Uterus (tissue), 4 donors: Measurements from ENCODE around the gene AK5. TPM values are rescaled to one million over a fixed set of nuclear protein-coding genes. Genes with fewer than 3 reads are reported as not detected.

Source experiments
- DNase-seq, 2 donors: peaks; one replicate each; pipeline ENCODE4 v3.0.0-alpha.2; 2019 to 2020
- H3K27ac ChIP-seq, 2 donors: fragments of 200-600 bp; sonication (generic); 1 replicate in 1 of 2; 2 replicates in 1 of 2; pipeline ENCODE4 v1.5.1; 2016 to 2018
- H3K27me3 ChIP-seq, 2 donors: fragments of 200-600 bp; sonication (generic); one replicate each; pipeline ENCODE4 v1.5.1; 2018 to 2019; ENCODE audit warnings: control low read depth in 1 of 2
- H3K36me3 ChIP-seq, 2 donors: fragments of 200-600 bp; sonication (generic); one replicate each; pipeline ENCODE4 v1.5.1; 2019; ENCODE audit warnings: control low read depth in 1 of 2
- H3K4me1 ChIP-seq, 2 donors: fragments of 200-600 bp; sonication (generic); one replicate each; pipeline ENCODE4 v1.5.1; 2018 to 2019; ENCODE audit warnings: control low read depth in 1 of 2
- H3K4me3 ChIP-seq, 2 donors: fragments of 200-600 bp; sonication (generic); 1 replicate in 1 of 2; 2 replicates in 1 of 2; pipeline ENCODE4 v1.5.1; 2018 to 2019; ENCODE audit warnings: mild to moderate bottlenecking in 1 of 2
- H3K9me3 ChIP-seq, 2 donors: fragments of 200-600 bp; sonication (generic); one replicate each; pipeline ENCODE4 v1.5.1; 2019; ENCODE audit warnings: control low read depth in 1 of 2
- POLR2A ChIP-seq, 2 donors: fragments of 450-650 bp; IDR thresholded peaks; one replicate each; pipeline ENCODE4 v1.6.1; 2016; ENCODE audit warnings: antibody characterized with exemption in 2 of 2, mild to moderate bottlenecking in 1 of 2, moderate library complexity in 1 of 2
- intact Hi-C: fragments of 100-400 bp; cut with DNase I; formaldehyde crosslinking; loops from one replicate; pipeline ENCODE4 v1.15.1; 2023; ENCODE audit warnings: low total_unique reads
- total RNA-seq, 4 donors: library from RNA; depleted of rRNA in 3 of 4; stranded (reverse); fragments of >200 nt in 3 of 4; gene quantifications; one replicate each; pipeline versions ENCODE4 v1.1.0 to v1.2.4, GENCODE V29; 2014 to 2023
- TF ChIP-seq, protein P1 (sequence below), 4 experiments: fragments of 200-600 bp in 2 of 4; fragments of 450-650 bp in 2 of 4; sonication (generic) in 2 of 4; IDR thresholded peaks; one replicate each; pipeline ENCODE4 v1.5.1; 2016 to 2019; ENCODE audit warnings: antibody characterized with exemption in 4 of 4, mild to moderate bottlenecking in 2 of 4, moderate library complexity in 1 of 4
- donor health status: DM: yes; HTN: yes; CAD: no.

AK5 gene
- total RNA-seq, 4 donors from 2014 or later: 0.88 to 4.6 TPM; not detected in 2

DNA sequence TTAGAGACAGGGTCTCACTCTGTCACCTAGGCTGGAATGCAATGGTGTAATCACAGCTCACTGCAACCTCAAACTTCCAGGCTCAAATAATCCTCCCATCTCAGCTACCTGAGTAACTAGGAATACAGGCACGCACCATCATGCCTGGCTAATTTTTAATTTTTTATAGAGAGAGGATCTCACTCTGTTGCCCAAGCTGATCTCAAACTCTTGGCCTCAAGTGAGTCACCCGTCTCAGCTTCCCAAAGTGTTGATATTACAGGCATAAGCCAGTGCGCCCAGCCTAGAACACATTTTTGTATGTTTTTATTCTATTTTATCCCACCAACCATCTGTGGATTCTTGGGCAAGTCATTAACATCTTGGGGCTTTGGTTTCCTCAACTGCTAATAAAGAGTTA lies 100.5 kb downstream of the AK5 start:
- H3K27ac ChIP-seq: no peak overlapping the region

DNA sequence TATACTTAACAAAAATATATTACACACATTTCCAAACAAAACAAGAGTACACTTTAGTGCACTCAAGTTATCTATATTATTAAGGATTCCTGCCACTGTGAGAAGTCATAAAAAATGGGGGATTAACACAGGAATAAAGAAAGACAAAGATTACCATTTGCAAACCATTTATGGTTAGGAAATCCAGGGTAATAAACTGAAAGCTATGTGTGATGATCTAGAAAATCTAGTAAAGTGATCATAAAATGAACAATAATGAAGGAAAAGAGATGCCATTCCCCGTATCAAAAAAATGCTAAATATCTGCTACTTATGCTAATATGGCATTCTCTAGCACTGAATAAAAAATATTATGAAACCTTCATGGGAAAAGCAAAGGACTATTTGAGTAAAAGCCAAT lies 101.4 kb downstream of the AK5 start:
- no peaks in the 10 kb centered on the region for H3K9me3 ChIP-seq
- H3K36me3 ChIP-seq: no peaks in the 10 kb centered on the region
- DNase-seq: no peak
- no peaks in the 10 kb centered on the region for H3K27me3 ChIP-seq
- H3K4me3 ChIP-seq: no peak overlapping the region
- no peak for TF ChIP-seq POLR2A (IDR thresholded peaks at IDR 0.05)
- TF ChIP-seq, protein P1, sequence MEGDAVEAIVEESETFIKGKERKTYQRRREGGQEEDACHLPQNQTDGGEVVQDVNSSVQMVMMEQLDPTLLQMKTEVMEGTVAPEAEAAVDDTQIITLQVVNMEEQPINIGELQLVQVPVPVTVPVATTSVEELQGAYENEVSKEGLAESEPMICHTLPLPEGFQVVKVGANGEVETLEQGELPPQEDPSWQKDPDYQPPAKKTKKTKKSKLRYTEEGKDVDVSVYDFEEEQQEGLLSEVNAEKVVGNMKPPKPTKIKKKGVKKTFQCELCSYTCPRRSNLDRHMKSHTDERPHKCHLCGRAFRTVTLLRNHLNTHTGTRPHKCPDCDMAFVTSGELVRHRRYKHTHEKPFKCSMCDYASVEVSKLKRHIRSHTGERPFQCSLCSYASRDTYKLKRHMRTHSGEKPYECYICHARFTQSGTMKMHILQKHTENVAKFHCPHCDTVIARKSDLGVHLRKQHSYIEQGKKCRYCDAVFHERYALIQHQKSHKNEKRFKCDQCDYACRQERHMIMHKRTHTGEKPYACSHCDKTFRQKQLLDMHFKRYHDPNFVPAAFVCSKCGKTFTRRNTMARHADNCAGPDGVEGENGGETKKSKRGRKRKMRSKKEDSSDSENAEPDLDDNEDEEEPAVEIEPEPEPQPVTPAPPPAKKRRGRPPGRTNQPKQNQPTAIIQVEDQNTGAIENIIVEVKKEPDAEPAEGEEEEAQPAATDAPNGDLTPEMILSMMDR (IDR thresholded peaks at IDR 0.05): no peak
- no peak overlapping the region for H3K27ac ChIP-seq
- no peaks in the 10 kb centered on the region for H3K4me1 ChIP-seq
- intact Hi-C loops: no loop called here

More for the DNA sequence above, 100.5 kb downstream of the AK5 start:
- TF ChIP-seq, protein P1 (IDR thresholded peaks at IDR 0.05): no peak
- no peak for TF ChIP-seq POLR2A (IDR thresholded peaks at IDR 0.05)
- Histone ChIP-seq H3K9me3 (no peaks in the 10 kb centered on the region), H3K4me1 (no peaks in the 10 kb centered on the region), H3K27me3 (no peaks in the 10 kb centered on the region), H3K36me3 (no peaks in the 10 kb centered on the region), H3K4me3 (no peak overlapping the region)
- no peak for DNase-seq
- intact Hi-C loops: no loop called here

DNA sequence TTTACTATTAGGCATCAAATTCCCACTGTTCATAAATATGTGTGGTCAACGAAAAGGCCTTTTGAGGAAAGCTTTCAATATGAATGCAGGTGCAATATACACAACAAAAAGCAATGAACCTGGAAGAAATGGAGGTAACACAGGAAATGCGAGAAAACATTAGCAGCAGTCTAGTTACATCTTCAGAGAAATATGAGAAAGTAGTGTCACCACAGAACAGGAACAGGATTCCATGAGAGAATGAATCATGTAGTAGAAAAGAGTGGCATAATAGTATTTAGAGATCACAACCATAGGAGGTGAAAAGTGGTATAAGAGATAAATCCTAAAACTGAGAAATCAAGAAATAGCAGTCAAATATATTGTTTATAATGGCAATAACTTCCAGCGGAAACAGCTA lies 103.7 kb downstream of the AK5 start:
- Histone ChIP-seq H3K4me1 (no peaks in the 10 kb centered on the region), H3K27ac (no peak overlapping the region), H3K36me3 (no peaks in the 10 kb centered on the region), H3K9me3 (no peaks in the 10 kb centered on the region), H3K4me3 (no peak overlapping the region), H3K27me3 (no peaks in the 10 kb centered on the region)
- intact Hi-C loops: no loop called here
- DNase-seq: no peak
- TF ChIP-seq, protein P1 (IDR thresholded peaks at IDR 0.05): no peak
- TF ChIP-seq POLR2A (IDR thresholded peaks at IDR 0.05): no peak

DNA sequence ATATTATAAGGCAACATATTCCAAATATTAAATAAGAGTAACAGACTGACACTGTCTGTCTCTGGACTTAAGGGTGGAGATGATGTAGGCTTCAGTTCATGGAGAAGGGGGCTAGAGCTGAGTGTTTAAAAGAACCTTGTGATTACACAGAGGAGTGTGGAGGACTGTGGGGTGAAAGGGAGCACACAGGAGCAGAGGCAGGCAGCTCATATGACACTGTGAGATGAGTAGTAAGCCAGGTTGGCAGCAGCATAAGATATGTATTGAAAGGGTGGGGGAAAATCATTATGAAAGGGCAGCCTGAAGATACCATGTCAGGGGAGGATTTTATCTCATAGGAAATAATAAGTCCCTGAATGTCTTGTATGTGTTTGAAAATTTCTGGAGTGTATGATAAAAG lies 104.5 kb downstream of the AK5 start:
- no peak for DNase-seq
- Histone ChIP-seq H3K27me3 (no peaks in the 10 kb centered on the region), H3K36me3 (no peaks in the 10 kb centered on the region), H3K27ac (no peak overlapping the region), H3K4me3 (no peak overlapping the region), H3K4me1 (no peaks in the 10 kb centered on the region), H3K9me3 (no peaks in the 10 kb centered on the region)
- TF ChIP-seq POLR2A (IDR thresholded peaks at IDR 0.05): no peak
- TF ChIP-seq, protein P1 (IDR thresholded peaks at IDR 0.05): no peak
- intact Hi-C loops: no loop called here

DNA sequence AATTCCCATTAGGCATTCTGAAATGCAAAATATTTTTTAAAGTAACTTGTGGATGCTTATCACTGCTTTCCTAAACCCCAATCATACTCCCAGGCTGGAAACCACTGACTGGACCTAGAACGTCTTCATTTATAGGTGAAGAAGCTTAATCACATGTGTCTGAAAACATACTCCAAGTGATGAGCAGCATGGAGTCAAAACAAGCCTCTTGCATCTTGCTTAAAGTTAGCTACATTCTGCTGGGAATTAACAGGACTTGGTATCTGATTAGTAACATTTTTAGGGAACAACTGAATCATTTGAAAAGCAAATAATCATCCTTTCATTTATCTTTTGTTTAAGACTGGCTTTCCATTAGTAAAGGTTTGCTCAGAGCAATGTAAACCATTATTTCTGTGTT lies 105.7 kb downstream of the AK5 start:
- H3K4me1 ChIP-seq: no peaks in the 10 kb centered on the region
- no peaks in the 10 kb centered on the region for H3K27me3 ChIP-seq
- no peaks in the 10 kb centered on the region for H3K36me3 ChIP-seq
- no peaks in the 10 kb centered on the region for H3K9me3 ChIP-seq
- no peak overlapping the region for H3K27ac ChIP-seq
- no peak overlapping the region for H3K4me3 ChIP-seq
- intact Hi-C loops: no loop called here
- no peak for DNase-seq
- no peak for TF ChIP-seq POLR2A (IDR thresholded peaks at IDR 0.05)
- TF ChIP-seq, protein P1 (IDR thresholded peaks at IDR 0.05): no peak
